Fibroblast of gingiva (primary cell): Measurements from ENCODE around the gene MPG.
"Not testable (repeated sequence)": the region's sequence is repeated elsewhere in the genome, so short reads cannot be mapped to it uniquely, and the experiment has no call there.

Experiments used
- DNase-seq: peaks from one replicate; pipeline ENCODE4 v3.0.0-alpha.2; 2011; ENCODE audit warnings: low read depth

The MPG gene

DNA sequence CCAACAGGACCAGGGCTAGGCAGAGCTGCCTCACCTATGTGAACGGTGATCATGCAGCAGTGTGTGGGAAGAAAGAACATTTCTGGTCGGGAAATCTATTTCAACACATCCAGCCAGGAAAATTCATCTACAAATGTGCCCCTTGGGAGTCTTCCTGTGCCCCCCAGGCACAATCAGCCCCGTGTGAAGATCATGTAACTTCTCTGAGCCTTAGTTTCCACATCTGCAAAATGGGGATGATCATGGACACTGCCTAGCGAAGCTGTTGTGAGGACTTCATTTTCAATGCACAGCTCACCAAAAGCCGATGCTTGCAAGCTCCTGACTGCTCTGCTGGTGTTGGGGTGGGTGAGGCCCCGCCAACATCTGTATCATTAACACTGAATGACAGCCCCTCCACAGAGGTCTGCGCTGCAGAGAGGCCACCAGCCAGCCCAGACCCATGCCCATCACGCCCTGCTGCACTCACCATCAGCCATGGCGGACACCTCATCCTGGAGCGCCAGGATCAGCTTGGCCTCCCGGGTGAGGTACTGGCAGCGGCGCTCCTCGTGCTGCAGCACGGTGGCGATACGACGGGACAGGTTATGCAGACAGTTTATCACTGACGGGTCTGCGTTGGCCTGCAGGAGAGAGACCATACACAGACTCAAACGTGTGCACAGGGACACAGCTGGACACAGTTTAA lies 34.3 kb downstream of the MPG start:
- DNase-seq: no peak

DNA sequence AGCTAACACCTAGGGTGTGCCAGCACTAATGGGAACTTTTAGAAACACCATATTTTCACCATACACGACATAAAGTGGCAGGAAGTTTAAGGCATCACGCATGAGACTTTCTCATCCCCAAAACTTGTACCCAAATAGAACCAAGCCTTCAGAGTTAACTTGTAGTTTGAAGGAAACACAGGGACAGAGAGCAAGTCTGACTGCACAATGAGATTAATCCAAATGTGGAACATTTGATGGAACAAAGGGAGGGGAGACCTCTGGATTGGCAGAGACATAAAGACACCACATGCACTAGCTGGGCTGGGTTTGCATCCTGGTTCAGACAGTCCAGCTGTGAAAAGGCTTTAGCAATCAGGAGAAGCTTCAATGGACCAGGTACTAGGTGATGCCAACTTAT lies 36.3 kb downstream of the MPG start:
- DNase-seq: no peak

DNA sequence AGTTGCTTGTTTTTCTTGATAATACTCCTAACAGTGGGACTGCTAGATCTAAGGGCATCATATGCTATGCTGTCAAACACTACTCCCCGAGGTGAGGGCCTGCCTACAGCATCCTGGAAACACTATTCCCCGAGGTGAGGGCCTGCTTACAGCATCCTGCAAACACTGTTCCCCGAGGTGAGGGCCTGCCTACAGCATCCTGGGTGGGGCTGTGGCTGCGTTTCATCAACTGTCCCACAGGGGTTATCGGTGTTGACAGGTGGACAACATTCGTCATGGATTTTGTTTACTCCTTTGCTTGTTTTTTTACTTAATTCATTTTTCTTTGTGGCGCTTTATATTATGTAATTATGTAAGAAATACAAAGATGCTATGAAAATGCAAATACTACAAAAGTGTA lies 38.0 kb downstream of the MPG start:
- DNase-seq: no peak

DNA sequence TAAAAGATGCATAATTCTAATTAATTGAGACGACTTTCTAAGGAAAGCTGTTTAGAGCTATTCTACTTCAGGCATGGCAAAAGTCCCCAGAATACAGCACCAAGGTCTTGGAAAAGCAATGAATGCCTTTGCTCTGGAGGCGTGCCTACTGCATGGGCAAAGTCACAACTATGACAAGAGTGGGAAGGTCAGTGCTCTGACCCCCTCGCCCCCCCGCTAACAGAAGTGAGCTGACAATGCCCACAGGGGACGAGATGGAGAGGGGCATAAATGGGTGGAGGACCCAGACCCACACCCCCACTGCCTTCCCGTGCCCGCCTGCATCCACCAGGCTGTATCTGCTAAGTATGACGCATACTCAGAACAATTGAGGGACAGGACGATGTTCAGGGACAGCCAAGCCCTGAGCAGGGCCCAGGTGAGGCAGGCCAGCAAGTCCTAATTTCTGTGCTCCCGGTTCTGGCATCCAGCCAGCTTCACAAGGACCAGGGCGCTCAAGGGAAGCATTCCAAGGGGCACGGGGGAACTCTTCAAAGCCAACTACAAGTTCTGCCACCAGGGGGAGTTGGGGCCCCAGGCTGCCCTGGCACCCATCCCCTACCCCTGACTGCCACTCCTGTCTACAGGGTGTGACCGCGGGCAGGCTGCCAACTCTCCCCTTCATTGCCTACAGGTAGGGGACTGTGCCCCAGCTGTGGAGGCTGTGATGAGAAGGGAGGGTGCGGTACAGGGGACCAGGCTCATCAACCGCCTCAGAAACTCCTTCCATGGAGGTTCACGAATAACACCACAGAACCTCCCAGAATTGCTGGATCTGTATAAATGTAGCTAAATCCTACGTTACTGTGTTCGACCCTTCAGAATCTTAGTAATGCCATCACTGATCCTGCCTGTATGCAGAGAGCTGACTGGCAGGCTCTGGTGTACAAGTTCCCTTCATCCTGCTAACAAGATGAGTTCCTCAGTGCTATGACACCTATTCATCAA lies 39.6 kb downstream of the MPG start:
- no peak for DNase-seq

DNA sequence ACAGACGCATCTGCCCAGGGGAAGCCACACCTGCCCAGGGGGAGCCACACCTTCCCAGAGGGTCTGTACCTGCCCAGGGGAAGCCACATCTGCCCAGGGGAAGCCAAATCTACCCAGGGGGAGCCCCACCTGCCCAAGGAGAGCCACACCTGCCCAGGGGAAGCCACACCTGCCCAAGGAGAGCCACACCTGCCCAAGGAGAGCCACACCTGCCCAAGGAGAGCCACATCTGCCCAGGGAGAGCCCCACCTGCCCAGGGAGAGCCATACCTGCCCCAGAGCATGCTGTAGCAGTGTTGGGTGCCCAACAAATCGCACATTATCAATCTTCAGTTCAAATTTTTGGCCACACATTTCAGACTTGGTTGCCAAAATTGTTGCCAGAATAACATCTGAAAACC lies 40.8 kb downstream of the MPG start:
- no peak for DNase-seq

DNA sequence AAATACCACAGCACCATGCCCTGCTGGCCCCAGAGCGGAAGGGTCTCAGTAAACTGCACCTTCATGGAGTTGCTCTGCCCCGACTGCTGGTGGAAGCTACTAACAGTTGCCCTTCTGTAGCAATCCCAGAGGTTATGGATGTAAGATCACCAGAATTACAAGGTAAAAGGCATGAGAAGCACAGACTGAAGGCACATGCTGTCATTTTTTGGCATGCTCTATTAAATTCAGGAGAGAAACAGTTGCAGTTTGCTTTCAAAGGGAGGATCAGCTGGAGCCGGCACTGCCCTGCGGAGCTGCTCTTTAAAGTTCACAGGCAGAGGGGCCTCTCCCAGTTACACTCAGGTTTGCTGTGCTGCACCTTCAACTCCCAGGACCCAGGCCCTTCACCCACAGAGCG lies 41.3 kb downstream of the MPG start:
- DNase-seq: no peak

DNA sequence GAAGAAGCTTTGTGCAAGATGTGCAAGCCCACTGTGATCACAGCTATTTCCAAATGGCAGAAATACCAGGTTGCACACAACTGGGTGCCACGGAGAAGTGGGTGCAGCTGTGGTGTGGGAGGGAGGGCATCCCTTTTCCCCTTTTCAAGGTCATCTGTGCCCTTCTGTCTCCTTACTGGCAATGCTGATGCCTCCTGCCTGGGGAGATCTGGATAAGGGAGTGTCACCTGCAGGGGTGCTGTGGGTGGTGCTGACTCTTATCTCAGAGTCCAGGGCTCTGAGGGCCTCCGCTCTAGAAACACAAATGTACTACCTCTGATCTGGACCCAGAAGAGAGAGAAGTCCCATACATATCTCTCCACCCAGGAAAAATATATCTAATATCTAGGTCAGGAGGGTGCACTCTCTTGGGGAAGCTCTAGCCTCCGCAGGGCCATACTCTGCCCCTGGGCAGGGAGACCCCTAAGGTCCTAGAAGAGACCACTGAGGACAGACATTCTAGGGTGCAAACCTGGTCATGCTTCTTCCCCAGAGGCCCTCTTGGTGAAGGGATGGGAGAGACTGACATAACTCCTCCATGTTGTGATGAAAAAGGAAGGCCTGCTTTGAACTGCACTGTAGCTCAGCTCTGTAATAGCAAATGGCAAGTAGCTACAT lies 41.9 kb downstream of the MPG start:
- no peak for DNase-seq

DNA sequence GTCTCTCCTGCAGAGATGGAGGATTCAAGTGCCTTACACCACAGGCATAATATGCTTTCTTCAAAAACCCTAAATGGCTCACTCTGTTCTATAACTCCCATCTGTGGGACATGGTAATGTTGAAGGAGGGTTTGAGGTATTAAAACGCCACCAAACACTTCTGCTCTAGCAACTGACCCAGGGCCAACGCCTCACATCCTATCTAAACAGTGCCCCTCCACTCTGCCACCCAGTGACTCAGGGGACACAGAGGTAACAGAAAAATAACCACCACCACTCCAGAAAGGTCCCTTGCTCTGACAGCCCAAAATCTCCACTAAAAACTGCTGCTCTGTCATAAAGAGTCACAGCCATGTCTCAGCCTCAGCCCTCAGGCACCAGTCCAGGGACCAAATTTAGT lies 42.7 kb downstream of the MPG start:
- no peak for DNase-seq

DNA sequence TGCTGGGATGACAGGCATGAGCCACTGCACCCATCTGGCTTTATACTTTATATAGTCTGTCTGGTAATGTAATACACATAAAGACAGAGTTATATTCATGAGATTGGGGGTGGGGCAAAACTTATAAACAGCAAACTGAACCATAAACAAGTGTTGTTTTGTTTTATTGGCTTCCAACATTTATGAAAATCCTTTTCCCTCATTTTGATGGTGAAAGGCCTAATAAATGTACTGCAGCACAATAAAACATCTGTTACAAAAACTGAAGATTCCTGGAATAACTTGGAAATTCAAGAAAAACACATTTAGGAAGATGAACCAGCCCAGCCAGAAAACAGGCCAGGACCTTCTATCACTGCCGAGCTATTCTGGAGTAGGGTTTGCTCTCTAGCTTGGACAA lies 44.3 kb downstream of the MPG start:
- no peak for DNase-seq

DNA sequence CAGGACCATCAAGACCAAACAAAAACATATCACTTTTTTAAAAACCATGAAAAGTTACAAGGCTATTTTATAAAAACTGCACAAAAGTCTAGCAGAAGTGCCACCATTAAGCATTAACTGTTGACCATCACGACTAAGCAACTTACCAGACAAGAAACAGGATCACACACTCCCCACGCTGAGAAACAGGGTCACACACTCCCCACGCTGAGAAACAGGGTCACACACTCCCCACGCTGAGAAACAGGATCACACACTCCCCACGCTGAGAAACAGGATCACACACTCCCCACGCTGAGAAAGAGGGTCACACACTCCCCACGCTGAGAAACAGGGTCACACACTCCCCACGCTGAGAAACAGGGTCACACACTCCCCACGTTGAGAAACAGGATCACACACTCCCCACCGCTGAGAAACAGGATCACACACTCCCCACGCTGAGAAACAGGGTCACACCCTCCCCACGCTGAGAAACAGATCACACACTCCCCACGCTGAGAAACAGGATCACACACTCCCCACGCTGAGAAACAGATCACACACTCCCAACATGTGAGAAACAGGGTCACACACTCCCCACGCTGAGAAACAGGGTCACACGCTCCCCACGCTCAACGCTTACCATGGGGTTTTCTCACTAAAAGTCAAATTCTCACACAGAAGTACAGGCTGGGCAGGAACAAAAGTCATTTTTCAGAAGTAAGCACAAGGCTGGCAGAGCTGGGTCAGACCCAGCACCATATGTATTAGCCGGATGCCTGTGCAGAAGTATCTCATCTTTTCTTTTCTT lies 45.7 kb downstream of the MPG start:
- not testable (repeated sequence) for DNase-seq

DNA sequence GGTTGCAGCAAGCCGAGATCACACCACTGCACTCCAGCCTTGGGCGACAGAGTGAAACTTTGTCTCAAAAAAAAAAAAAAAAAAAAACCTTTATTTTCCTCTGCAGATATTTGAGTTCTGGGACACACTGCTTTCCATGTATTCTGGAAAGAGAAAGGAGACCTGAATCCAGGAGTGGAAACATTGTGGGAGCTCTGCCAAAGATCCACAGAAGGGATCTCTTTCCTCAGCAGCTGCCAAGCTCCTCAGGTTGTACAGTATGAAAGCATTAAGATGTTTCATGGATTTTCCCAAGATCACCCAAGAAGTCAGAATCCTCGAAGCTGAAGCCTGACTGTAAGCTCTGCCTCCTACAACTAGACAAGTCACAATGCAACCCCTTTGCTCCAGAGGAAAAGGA lies 47.0 kb downstream of the MPG start:
- DNase-seq: no peak

DNA sequence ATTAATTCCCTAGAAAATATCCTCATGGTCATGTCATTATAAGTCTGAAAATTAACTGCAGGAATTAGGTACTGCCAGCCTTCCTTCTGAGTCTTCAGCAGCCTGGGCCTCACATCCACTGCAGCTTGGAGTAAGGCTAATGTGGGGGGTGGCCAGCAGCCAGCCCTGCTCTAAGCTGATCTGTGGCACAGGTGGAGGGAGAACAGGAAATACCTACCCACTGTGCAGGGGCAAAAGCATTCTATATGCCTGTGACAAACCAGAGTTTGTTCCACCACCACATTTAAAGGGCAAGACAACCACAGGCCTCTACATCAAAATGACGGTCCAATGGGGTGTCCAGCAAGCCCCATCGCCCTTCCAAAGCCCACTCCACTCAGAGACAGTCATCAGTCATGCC lies 51.0 kb downstream of the MPG start:
- no peak for DNase-seq

DNA sequence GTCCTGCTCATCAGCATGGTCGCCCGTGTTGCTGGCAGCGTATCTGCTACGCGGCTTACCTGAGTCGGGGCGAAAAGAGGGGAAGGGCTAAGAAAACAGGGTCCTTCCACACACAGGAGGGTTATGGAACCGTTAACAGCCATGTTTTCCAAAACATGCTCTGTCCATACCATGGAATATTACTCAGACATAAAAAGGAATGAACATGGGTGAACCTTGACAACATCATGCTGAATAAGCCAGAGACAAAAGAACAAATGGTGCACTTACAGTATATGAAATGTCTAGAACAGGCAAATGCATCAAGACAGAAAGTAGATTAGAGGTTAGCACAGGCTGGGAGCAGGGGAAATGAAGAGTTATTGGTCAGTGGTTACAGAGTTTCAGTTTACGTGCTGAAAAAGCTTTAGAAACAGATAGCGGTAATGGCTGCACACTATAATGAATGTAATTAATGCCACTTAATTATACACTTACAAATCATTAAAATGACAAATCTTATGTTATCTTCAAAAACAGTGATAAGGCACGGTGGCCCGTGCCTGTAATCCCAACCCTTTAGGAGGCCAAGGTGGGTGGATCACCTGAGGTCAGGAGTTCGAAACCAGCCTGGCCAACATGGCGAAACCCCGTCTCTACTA lies 52.6 kb downstream of the MPG start:
- no peak for DNase-seq

DNA sequence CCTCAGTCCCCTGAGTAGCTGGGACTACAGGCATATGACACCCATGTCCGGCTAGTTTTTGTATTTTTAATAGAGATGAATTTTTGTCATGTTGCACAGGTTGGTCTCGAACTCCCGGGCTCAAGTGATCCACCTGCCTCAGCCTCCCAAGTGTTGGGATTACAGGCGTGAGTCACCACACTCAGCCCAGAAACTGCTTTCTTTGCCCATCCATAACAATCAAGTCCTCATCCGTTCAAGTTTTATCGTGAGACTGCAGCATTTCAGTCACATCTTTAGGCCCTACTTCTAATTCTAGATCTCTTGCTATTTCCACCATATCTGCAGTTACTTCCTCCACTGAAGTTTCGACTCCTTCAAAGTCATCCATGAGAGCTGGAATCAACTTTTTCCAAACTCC lies 54.1 kb downstream of the MPG start:
- no peak for DNase-seq

DNA sequence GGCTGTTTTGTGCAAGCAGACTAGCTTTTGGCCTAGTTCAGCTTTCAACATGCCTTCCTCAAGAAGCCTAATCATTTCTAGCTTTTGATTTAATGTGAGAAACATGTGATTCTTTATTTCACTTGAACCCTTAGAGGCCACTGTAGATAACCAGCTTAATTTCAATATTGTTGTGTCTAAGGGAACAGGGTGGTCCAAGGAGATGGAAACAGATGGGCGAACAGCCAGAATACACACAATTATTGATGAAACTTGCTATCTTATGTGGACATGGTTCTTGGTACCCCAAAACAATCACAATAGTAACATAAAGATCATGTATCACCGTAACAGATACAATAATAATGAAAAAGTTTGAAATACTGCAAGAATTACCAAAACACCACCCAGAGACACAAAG lies 55.7 kb downstream of the MPG start:
- DNase-seq: no peak
